KMS-11 (cell line): ENCODE data around the gene ERICH6B.

Experiments
- H2AFZ ChIP-seq: fragments of 200-600 bp; sonication (generic); 2 replicates; pipeline ENCODE4 v1.6.1; 2016; ENCODE audit warnings: antibody characterized with exemption, mixed run types, low read depth
- H3K27ac ChIP-seq: fragments of 200-600 bp; sonication (generic); 2 replicates; pipeline ENCODE4 v1.6.1; 2016; ENCODE audit warnings: mild to moderate bottlenecking, mixed run types
- H3K27me3 ChIP-seq: fragments of 200-600 bp; sonication (generic); 2 replicates; pipeline ENCODE4 v1.6.1; 2017; ENCODE audit warnings: mild to moderate bottlenecking, low read depth, mixed run types, moderate library complexity; ENCODE audit not compliant: insufficient read depth
- H3K36me3 ChIP-seq: fragments of 200-600 bp; sonication (generic); 2 replicates; pipeline ENCODE4 v1.6.1; 2017; ENCODE audit warnings: mild to moderate bottlenecking, mixed run types; ENCODE audit not compliant: insufficient read depth
- H3K4me1 ChIP-seq: fragments of 200-600 bp; sonication (generic); 2 replicates; pipeline ENCODE4 v1.6.1; 2016; ENCODE audit warnings: mild to moderate bottlenecking, low read depth, mixed run types; ENCODE audit not compliant: poor library complexity, severe bottlenecking
- H3K4me2 ChIP-seq: fragments of 200-600 bp; sonication (generic); 2 replicates; pipeline ENCODE4 v1.7.0; 2016; ENCODE audit warnings: mild to moderate bottlenecking, mixed run types
- H3K4me3 ChIP-seq: fragments of 200-600 bp; sonication (generic); IDR thresholded peaks from 2 replicates; pipeline ENCODE4 v1.6.1; 2017; ENCODE audit warnings: low read depth, low read length, mixed read lengths; ENCODE audit not compliant: insufficient read depth
- H3K79me2 ChIP-seq: fragments of 200-600 bp; sonication (generic); 2 replicates; pipeline ENCODE4 v1.6.1; 2016; ENCODE audit warnings: low read depth, mixed run types; ENCODE audit not compliant: insufficient read depth
- H3K9ac ChIP-seq: fragments of 200-600 bp; sonication (generic); 2 replicates; pipeline ENCODE4 v1.6.1; 2016; ENCODE audit warnings: mild to moderate bottlenecking, mixed run types
- H4K20me1 ChIP-seq: fragments of 200-600 bp; sonication (generic); 2 replicates; pipeline ENCODE4 v1.6.1; 2016; ENCODE audit warnings: mild to moderate bottlenecking, mixed run types; ENCODE audit not compliant: insufficient read depth
- CTCF ChIP-seq: fragments of 200-600 bp; sonication (generic); conservative IDR thresholded peaks from 2 replicates; pipeline ENCODE4 v1.6.1; 2017; ENCODE audit warnings: low read depth, mild to moderate bottlenecking, antibody characterized with exemption, low read length, moderate library complexity, mixed read lengths

The ERICH6B gene

DNA sequence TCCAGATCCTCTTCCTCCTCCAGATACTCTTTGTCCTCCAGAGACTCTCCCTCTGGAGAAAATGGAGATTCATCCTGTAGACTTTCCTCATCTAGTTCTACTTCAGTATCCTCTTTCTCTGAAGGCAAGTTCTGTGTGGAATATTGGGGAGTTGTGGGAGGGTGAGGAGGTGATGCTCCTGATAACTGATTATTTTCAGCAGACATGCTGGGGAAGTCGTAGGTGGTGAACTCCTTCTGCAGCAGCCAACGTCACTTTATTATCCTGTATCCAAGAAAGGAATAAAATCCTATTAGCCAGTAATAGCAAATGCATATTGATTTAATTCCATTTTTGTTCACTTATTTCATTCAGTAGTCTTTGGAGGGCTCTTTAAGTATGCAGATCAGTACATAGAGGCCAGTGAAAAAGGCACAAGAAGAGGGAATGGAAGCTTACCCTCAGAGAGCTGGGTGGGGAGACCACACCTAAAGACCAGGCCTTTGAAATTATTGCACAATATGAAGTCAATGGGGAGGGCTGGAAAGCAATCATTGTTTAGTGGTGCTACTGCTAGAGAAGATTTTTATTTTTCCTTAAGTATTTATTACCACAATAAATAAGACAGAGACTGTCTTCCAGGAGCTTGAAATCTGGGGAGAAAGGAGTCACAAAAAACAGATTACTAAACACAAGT lies 18.6 kb downstream of the ERICH6B start:
- Histone ChIP-seq H3K9ac (no peak overlapping the region), H3K36me3 (no peaks in the 10 kb centered on the region), H3K4me1 (peaks cover 6% of the 10 kb centered on the region), H2AFZ (no peak overlapping the region), H3K27me3 (no peaks in the 10 kb centered on the region), H3K4me3 (no peak overlapping the region), H4K20me1 (no peaks in the 10 kb centered on the region), H3K4me2 (no peak overlapping the region), H3K27ac (no peak overlapping the region), H3K79me2 (no peaks in the 10 kb centered on the region)
- TF ChIP-seq CTCF, result no peak

DNA sequence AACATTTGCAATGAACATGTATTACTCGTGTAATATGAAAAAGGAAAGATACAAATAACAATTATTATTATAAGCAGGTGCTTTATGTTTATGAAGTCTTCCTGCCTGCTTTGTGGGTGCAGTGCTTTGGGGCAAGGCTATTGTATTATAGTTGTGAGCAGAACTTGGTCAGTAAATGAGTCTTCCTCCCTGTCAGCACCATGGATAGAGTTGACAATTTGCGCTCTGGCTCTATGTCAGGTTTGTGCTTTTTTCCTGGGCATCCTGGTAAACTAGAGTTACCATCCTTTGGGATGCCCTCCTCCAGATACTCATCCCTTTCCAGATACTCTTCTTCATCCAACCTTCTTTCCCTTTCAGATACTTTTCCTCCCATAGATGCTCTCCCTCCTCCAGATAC lies 19.6 kb downstream of the ERICH6B start:
- no peak overlapping the region for H3K9ac ChIP-seq
- peaks cover 6% of the 10 kb centered on the region for H3K4me1 ChIP-seq
- no peak overlapping the region for H2AFZ ChIP-seq
- TF ChIP-seq CTCF, result no peak
- no peaks in the 10 kb centered on the region for H3K79me2 ChIP-seq
- H3K4me3 ChIP-seq, result no peak overlapping the region
- no peak overlapping the region for H3K4me2 ChIP-seq
- no peaks in the 10 kb centered on the region for H3K36me3 ChIP-seq
- H3K27me3 ChIP-seq, result no peaks in the 10 kb centered on the region
- no peak overlapping the region for H3K27ac ChIP-seq
- no peaks in the 10 kb centered on the region for H4K20me1 ChIP-seq

- Histone ChIP-seq H3K4me2 (no peak overlapping the region), H3K36me3 (no peaks in the 10 kb centered on the region), H3K27ac (no peak overlapping the region), H3K4me3 (no peak overlapping the region), H4K20me1 (no peaks in the 10 kb centered on the region), H3K79me2 (no peaks in the 10 kb centered on the region), H3K9ac (no peak overlapping the region), H3K4me1 (peaks cover 6% of the 10 kb centered on the region), H3K27me3 (no peaks in the 10 kb centered on the region), H2AFZ (no peak overlapping the region)
- TF ChIP-seq CTCF, result no peak
Measured at GRCh38 chr13:45594764-45595163, 20.8 kb downstream of the ERICH6B start.

GRCh38 chr13:45594227-45594626 lies 21.3 kb downstream of the ERICH6B start:
- Histone ChIP-seq H3K36me3 (no peaks in the 10 kb centered on the region), H3K9ac (no peak overlapping the region), H3K27ac (no peak overlapping the region), H3K27me3 (no peaks in the 10 kb centered on the region), H3K4me2 (no peak overlapping the region), H3K4me3 (no peak overlapping the region), H2AFZ (no peak overlapping the region), H3K79me2 (no peaks in the 10 kb centered on the region), H4K20me1 (no peaks in the 10 kb centered on the region), H3K4me1 (peaks cover 6% of the 10 kb centered on the region)
- no peak for TF ChIP-seq CTCF
